SK-N-MC (cell line): ENCODE measurements around the gene RGS19.

Source experiments
- EZH2 ChIP-seq: fragments of 200-600 bp; sonication (generic); IDR thresholded peaks from one replicate; pipeline ENCODE4 v1.6.1; 2017; ENCODE audit warnings: antibody characterized with exemption
- FOXP2 ChIP-seq: optimal IDR thresholded peaks from 2 replicates; pipeline ENCODE3; 2011; ENCODE audit warnings: mild to moderate bottlenecking, moderate library complexity; ENCODE audit not compliant: insufficient read depth; ENCODE audit errors: extremely low read length, control extremely low read depth
- POLR2AphosphoS5 ChIP-seq: IDR thresholded peaks from 2 replicates; pipeline ENCODE4 v1.6.1; 2012; ENCODE audit warnings: mild to moderate bottlenecking, low read depth, low read length, borderline replicate concordance

GRCh38 chr20:64027981-64028685 lies 51.2 kb downstream of the RGS19 start:
- no peak for TF ChIP-seq EZH2
- no peak for TF ChIP-seq POLR2AphosphoS5
- no peak for TF ChIP-seq FOXP2
